ENCODE measurements around the gene IL27RA. TPM values are rescaled to one million over a fixed set of nuclear protein-coding genes. Genes with fewer than 3 reads are reported as not detected.

IL27RA gene
- total RNA-seq, 2 experiments from 2014 or later = 66.5 to 70.3 TPM

GRCh38 chr19:14073261-14073924 is 41.8 kb downstream of the IL27RA start:
- DNase-seq = peak; percentile 75
- POLR2A ChIA-PET = no interaction called here
- CTCF ChIA-PET = interaction anchor here (0.7 to 6.9 kb wide), 22 partner anchors 8 to 286 kb away, joined by 3 to 82 read pairs (median 6); partner anchors contain the start of genes ASF1B, C19orf67, IL27RA and NANOS3
- peak overlapping the region; percentile 84 for H3K4me3 Mint-ChIP-seq
- H3K9me3 Mint-ChIP-seq = no peaks in the 10 kb centered on the region
- no peaks in the 10 kb centered on the region for H3K36me3 Mint-ChIP-seq (ENCODE audit: low read depth)
- peaks cover 13% of the 10 kb centered on the region for H3K27me3 Mint-ChIP-seq
- peaks cover 30% of the 10 kb centered on the region for H3K4me1 Mint-ChIP-seq
- H3K27ac Mint-ChIP-seq = peak overlapping the region; percentile 48

- Mint-ChIP-seq H3K4me3 (peak overlapping the region; percentile 84), H3K9me3 (no peaks in the 10 kb centered on the region), H3K36me3 (ENCODE audit: low read depth) (no peaks in the 10 kb centered on the region), H3K27ac (peak overlapping the region; percentile 48), H3K4me1 (peaks cover 31% of the 10 kb centered on the region), H3K27me3 (peaks cover 13% of the 10 kb centered on the region)
- POLR2A ChIA-PET = no interaction called here
- peak; percentile 26 for DNase-seq
- CTCF ChIA-PET = interaction anchor here (0.7 to 6.9 kb wide), 13 partner anchors 7 to 199 kb away, joined by 3 to 82 read pairs (median 15); partner anchors contain the start of genes ASF1B, C19orf67, NANOS3 and PALM3
Measured at GRCh38 chr19:14073925-14074838, 42.6 kb downstream of the IL27RA start.

- no peak overlapping the region for H3K27ac Mint-ChIP-seq
- DNase-seq = no peak
- POLR2A ChIA-PET = no interaction called here
- H3K4me3 Mint-ChIP-seq = no peak overlapping the region
- H3K4me1 Mint-ChIP-seq = peaks cover 46% of the 10 kb centered on the region
- no peaks in the 10 kb centered on the region for H3K27me3 Mint-ChIP-seq
- CTCF ChIA-PET = interaction anchor here (0.6 to 0.9 kb wide), 3 partner anchors 47 to 216 kb away, joined by 3 to 4 read pairs (median 3); partner anchors contain the start of gene IL27RA
- H3K9me3 Mint-ChIP-seq = no peaks in the 10 kb centered on the region
- H3K36me3 Mint-ChIP-seq (ENCODE audit: low read depth) = no peaks in the 10 kb centered on the region
Measured at GRCh38 chr19:14078411-14078810, 46.8 kb downstream of the IL27RA start.

GRCh38 chr19:14080887-14081796 is 49.6 kb downstream of the IL27RA start:
- peak; percentile 100 for DNase-seq
- ChIA-PET CTCF (interaction anchor here (0.7 to 2.7 kb wide), 8 partner anchors 8 to 219 kb away, joined by 3 to 14 read pairs (median 4); partner anchors contain the start of genes ASF1B, IL27RA and MISP3), POLR2A (interaction anchor here (0.6 kb wide), 1 partner anchor 306 kb away, joined by 3 read pairs; no protein-coding TSS in a partner anchor)
- H3K9me3 Mint-ChIP-seq = no peaks in the 10 kb centered on the region
- peaks cover 28% of the 10 kb centered on the region for H3K4me1 Mint-ChIP-seq
- no peaks in the 10 kb centered on the region for H3K27me3 Mint-ChIP-seq
- H3K36me3 Mint-ChIP-seq (ENCODE audit: low read depth) = no peaks in the 10 kb centered on the region
- peak overlapping the region; percentile 90 for H3K4me3 Mint-ChIP-seq
- peak overlapping the region; percentile 96 for H3K27ac Mint-ChIP-seq

GRCh38 chr19:14081797-14082674 is 50.5 kb downstream of the IL27RA start:
- H3K9me3 Mint-ChIP-seq = no peaks in the 10 kb centered on the region
- peak overlapping the region; percentile 96 for H3K27ac Mint-ChIP-seq
- ChIA-PET POLR2A (interaction anchor here (0.6 kb wide), 1 partner anchor 322 kb away, joined by 5 read pairs; no protein-coding TSS in a partner anchor), CTCF (interaction anchor here (0.6 to 2.7 kb wide), 7 partner anchors 9 to 1474 kb away, joined by 3 to 14 read pairs (median 6); partner anchors contain the start of genes ASF1B and MISP3)
- H3K36me3 Mint-ChIP-seq (ENCODE audit: low read depth) = no peaks in the 10 kb centered on the region
- H3K27me3 Mint-ChIP-seq = no peaks in the 10 kb centered on the region
- peak overlapping the region; percentile 90 for H3K4me3 Mint-ChIP-seq
- H3K4me1 Mint-ChIP-seq = peaks cover 27% of the 10 kb centered on the region
- DNase-seq = peak; percentile 25

GRCh38 chr19:14082675-14082960 is 51.1 kb downstream of the IL27RA start:
- ChIA-PET CTCF (interaction anchor here (0.6 to 2.7 kb wide), 5 partner anchors 10 to 1475 kb away, joined by 3 to 14 read pairs (median 9); partner anchors contain the start of genes ASF1B and MISP3), POLR2A (interaction anchor here (0.6 kb wide), 1 partner anchor 322 kb away, joined by 5 read pairs; no protein-coding TSS in a partner anchor)
- DNase-seq = no peak
- Mint-ChIP-seq H3K27me3 (no peaks in the 10 kb centered on the region), H3K27ac (peak overlapping the region; percentile 36), H3K4me1 (peaks cover 24% of the 10 kb centered on the region), H3K9me3 (no peaks in the 10 kb centered on the region), H3K36me3 (ENCODE audit: low read depth) (no peaks in the 10 kb centered on the region), H3K4me3 (peak overlapping the region; percentile 90)

GRCh38 chr19:14085309-14085995 is 53.9 kb downstream of the IL27RA start, which contains the start of gene C19orf67:
TSS of gene C19orf67 (minus strand) at chr19:14085783. CDS start at chr19:14085627, 156 bp downstream.
- H3K9me3 Mint-ChIP-seq = no peaks in the 10 kb centered on the region
- POLR2A ChIA-PET = no interaction called here
- H3K27me3 Mint-ChIP-seq = no peaks in the 10 kb centered on the region
- no peak within 1 kb of the TSS for H3K4me3 Mint-ChIP-seq
- peaks cover 15% of the 10 kb centered on the region for H3K36me3 Mint-ChIP-seq (ENCODE audit: low read depth)
- DNase-seq = no peak
- CTCF ChIA-PET = interaction anchor here (1.3 to 2.6 kb wide), 2 partner anchors 13 to 205 kb away, joined by 3 to 15 read pairs; partner anchors contain the start of gene MISP3
- H3K4me1 Mint-ChIP-seq = peaks cover 31% of the 10 kb centered on the region
- H3K27ac Mint-ChIP-seq = no peak within 1 kb of the TSS

- no peaks in the 10 kb centered on the region for H3K27me3 Mint-ChIP-seq
- CTCF ChIA-PET = no interaction called here
Measured at GRCh38 chr19:14086098-14086497, 54.5 kb downstream of the IL27RA start.

GRCh38 chr19:14088634-14089411 is 57.3 kb downstream of the IL27RA start:
- ChIA-PET CTCF (no interaction called here), POLR2A (no interaction called here)
- peaks cover 9% of the 10 kb centered on the region for H3K9me3 Mint-ChIP-seq
- peak overlapping the region; percentile 80 for H3K4me3 Mint-ChIP-seq
- H3K36me3 Mint-ChIP-seq (ENCODE audit: low read depth) = peaks cover 30% of the 10 kb centered on the region
- DNase-seq = no peak
- peaks cover 27% of the 10 kb centered on the region for H3K4me1 Mint-ChIP-seq
- H3K27me3 Mint-ChIP-seq = no peaks in the 10 kb centered on the region
- H3K27ac Mint-ChIP-seq = peak overlapping the region; percentile 76

More at GRCh38 chr19:14086098-14086497, 54.5 kb downstream of the IL27RA start:
- POLR2A ChIA-PET = no interaction called here
- Mint-ChIP-seq H3K36me3 (ENCODE audit: low read depth) (peaks cover 15% of the 10 kb centered on the region), H3K4me1 (peaks cover 25% of the 10 kb centered on the region), H3K4me3 (no peak overlapping the region), H3K9me3 (no peaks in the 10 kb centered on the region), H3K27ac (no peak overlapping the region)
- DNase-seq = no peak

GRCh38 chr19:14089412-14089661 is 57.8 kb downstream of the IL27RA start:
- CTCF ChIA-PET = no interaction called here
- Mint-ChIP-seq H3K9me3 (peaks cover 9% of the 10 kb centered on the region), H3K36me3 (ENCODE audit: low read depth) (peaks cover 30% of the 10 kb centered on the region), H3K4me1 (peaks cover 27% of the 10 kb centered on the region), H3K4me3 (peak overlapping the region; percentile 80), H3K27ac (peak overlapping the region; percentile 76), H3K27me3 (no peaks in the 10 kb centered on the region)
- POLR2A ChIA-PET = no interaction called here
- DNase-seq = no peak
